Heart right ventricle (tissue), 16 donors: Measurements from ENCODE around the gene SPDEF. TPM values are rescaled to one million over a fixed set of nuclear protein-coding genes. Genes with fewer than 3 reads are reported as not detected.

Source experiments
- ATAC-seq, 8 donors: fragments of 200-7000 bp; cut with Tn5 transposase; one replicate each; pipeline ENCODE4 v1.9.1; 2020; ENCODE audit warnings: mild to moderate bottlenecking in 8 of 8, moderate library complexity in 8 of 8, moderate number of reproducible peaks in 1 of 8
- DNase-seq, 2 donors: peaks; one replicate each; pipeline ENCODE4 v3.0.0-alpha.2; 2020
- H3K27ac ChIP-seq, 10 donors: fragments of 200-600 bp; sonication (generic) in 2 of 10; one replicate each; pipeline versions ENCODE4 v1.5.0 to v1.8.0; 2020 to 2022; ENCODE audit warnings: mild to moderate bottlenecking in 3 of 10
- H3K27me3 ChIP-seq, 7 donors: fragments of 200-600 bp; one replicate each; pipeline ENCODE4 v1.8.0; 2021 to 2022; ENCODE audit warnings: mild to moderate bottlenecking in 2 of 7
- H3K36me3 ChIP-seq, 9 donors: fragments of 200-600 bp; sonication (generic) in 1 of 9; one replicate each; pipeline versions ENCODE4 v1.5.0 to v1.8.0; 2020 to 2022; ENCODE audit warnings: mild to moderate bottlenecking in 2 of 9
- H3K4me1 ChIP-seq, 9 donors: fragments of 200-600 bp; sonication (generic) in 1 of 9; one replicate each; pipeline versions ENCODE4 v1.5.0 to v1.8.0; 2020 to 2022; ENCODE audit warnings: mild to moderate bottlenecking in 4 of 9
- H3K4me3 ChIP-seq, 10 donors: fragments of 200-600 bp; sonication (generic) in 2 of 10; one replicate each; pipeline versions ENCODE4 v1.5.0 to v1.8.0; 2020 to 2022; ENCODE audit warnings: mild to moderate bottlenecking in 7 of 10, moderate library complexity in 2 of 10
- H3K9me3 ChIP-seq, 11 donors: fragments of 200-600 bp in 10 of 11; sonication (generic) in 2 of 11; one replicate each; pipeline versions ENCODE4 v1.5.0 to v1.8.0; 2013 to 2022; ENCODE audit warnings: mild to moderate bottlenecking in 2 of 11, control low read depth in 1 of 11, moderate library complexity in 1 of 11
- WGBS, 2 donors: extraction: QIAGEN DNeasy Blood & Tissue Kit; methylation state at CpG; one replicate each; pipeline ENCODE4 v1.1.7; 2013; ENCODE audit warnings: inconsistent platforms in 1 of 2; 5-methylcytosine and 5-hydroxymethylcytosine counted together
- intact Hi-C, 10 donors: fragments of 100-400 bp; cut with DNase I; formaldehyde crosslinking; loops; one replicate each; pipeline versions ENCODE4 v1.11.1 to v1.14.2; 2022
- polyA plus RNA-seq, 2 donors: library from polyadenylated mRNA; stranded (reverse); fragments of 200-250 nt; gene quantifications; one replicate each; pipeline ENCODE4 v1.2.3, GENCODE V29; 2013
- total RNA-seq, 10 donors: library from RNA; stranded (reverse); fragmentation: NEBNext Ultra II Directional in 3 of 10; extraction: Animal tissue kit (Norgen Biotek cat#: 25700) in 3 of 10; gene quantifications; one replicate each; pipeline versions ENCODE4 v1.2.1 to v1.2.4, GENCODE V29; 2021 to 2023
- TF ChIP-seq, protein P1 (sequence below), 9 donors: fragments of 200-600 bp; sonication (generic) in 2 of 9; IDR thresholded peaks; one replicate each; pipeline versions ENCODE4 v1.5.0 to v1.8.0; 2021 to 2022; ENCODE audit warnings: antibody characterized with exemption in 9 of 9, mild to moderate bottlenecking in 5 of 9, moderate library complexity in 1 of 9
- donor health status: Arrhythmogenic right ventricular cardiomyopathy.
- donor health status: ischemic (EF 13 %, LVEDD 7.1; RV severe dilation, severe dysfunction).
- donor health status: healthy with polysubstance abuse.
- donor health status: DM: no; HTN: yes; CAD: no.
- donor health status: DM: no; HTN: no; CAD: no.
- donor health status: ischemic (EF 25% LVEDD 6.9; RV normal size, moderate dysfunction).
- donor health status: ischemic (EF 25% LVEDD 5.7; RV mildly dilated, moderate dysfunction).
- donor health status: healthy.
- donor health status: DM: yes; HTN: yes; CAD: no.
- donor health status: Ischemic cardiomyopathy.
- donor health status: ischemic (EF 35%, LVEDD 5.7; RV mildly dilated, moderate dysfunction).
- donor health status: nonischemic (EF 11% LVEDD 7.7; RV severe dilation, severe dysfunction).
- donor health status: DM: yes; HTN: yes; CAD: no.
- donor health status: PGD.
- donor health status: ischemic (EF 29% LVEDD 5.4; RV normal size, mild dysfunction).
- donor health status: nonischemic (EF 23%, LVEDD 6.1; RV moderate dilation, normal function).

The SPDEF gene
- total and polyA plus RNA-seq, 12 donors = 0.15 to 0.60 (median 0.22) TPM; not detected in 2

DNA sequence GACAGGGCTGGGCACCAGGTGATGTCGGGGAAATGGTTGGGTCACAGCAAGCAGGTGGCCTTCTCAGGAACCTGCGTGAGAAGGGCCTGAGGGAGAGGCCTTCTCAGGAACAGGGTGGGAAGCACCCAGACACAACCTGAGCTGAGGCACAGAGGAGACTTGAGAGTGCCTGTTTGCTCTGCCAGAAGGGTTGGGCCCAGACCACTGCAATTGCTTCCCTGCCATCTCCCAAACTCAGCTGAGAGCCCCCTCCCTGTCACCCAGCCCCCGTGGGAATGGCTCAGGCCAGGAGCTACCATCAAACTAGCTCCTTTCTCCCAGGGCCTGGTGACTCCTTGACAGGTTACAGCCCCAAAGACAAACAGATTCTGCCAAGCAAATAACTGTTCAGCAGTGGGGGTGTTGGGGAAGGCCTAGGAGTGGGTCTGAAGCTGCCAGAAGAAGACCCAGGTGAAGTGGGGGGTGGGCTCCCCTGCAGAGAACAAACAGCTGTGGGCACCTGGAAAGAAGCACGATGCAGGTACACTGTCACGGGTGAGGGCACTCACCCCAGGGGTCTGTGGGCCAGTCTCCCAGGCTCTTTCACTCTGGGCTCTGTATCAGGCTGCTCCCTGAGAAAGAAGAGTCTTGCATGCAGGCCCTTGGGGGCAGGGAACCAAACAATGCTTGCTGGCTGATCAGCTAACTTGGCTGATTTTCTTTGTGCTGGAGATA, 30.4 kb upstream of the SPDEF start:
- TF ChIP-seq, protein P1, sequence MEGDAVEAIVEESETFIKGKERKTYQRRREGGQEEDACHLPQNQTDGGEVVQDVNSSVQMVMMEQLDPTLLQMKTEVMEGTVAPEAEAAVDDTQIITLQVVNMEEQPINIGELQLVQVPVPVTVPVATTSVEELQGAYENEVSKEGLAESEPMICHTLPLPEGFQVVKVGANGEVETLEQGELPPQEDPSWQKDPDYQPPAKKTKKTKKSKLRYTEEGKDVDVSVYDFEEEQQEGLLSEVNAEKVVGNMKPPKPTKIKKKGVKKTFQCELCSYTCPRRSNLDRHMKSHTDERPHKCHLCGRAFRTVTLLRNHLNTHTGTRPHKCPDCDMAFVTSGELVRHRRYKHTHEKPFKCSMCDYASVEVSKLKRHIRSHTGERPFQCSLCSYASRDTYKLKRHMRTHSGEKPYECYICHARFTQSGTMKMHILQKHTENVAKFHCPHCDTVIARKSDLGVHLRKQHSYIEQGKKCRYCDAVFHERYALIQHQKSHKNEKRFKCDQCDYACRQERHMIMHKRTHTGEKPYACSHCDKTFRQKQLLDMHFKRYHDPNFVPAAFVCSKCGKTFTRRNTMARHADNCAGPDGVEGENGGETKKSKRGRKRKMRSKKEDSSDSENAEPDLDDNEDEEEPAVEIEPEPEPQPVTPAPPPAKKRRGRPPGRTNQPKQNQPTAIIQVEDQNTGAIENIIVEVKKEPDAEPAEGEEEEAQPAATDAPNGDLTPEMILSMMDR (IDR thresholded peaks at IDR 0.05) = no peak
- ATAC-seq = no peak
- H3K9me3 ChIP-seq = no peaks in the 10 kb centered on the region
- peaks cover 3 to 29% (median 14%) of the 10 kb centered on the region in 9 donors for H3K4me1 ChIP-seq
- 89 to 90% methylated on average over 5 of the region's 5 CpGs for WGBS, 2 donors
- no peak overlapping the region for H3K4me3 ChIP-seq
- H3K27me3 ChIP-seq = no peaks in the 10 kb centered on the region
- H3K27ac ChIP-seq = no peak overlapping the region
- intact Hi-C loops = no loop called here
- H3K36me3 ChIP-seq = peaks cover 0 to 49% (median 0%) of the 10 kb centered on the region in 9 donors
- no peak for DNase-seq

DNA sequence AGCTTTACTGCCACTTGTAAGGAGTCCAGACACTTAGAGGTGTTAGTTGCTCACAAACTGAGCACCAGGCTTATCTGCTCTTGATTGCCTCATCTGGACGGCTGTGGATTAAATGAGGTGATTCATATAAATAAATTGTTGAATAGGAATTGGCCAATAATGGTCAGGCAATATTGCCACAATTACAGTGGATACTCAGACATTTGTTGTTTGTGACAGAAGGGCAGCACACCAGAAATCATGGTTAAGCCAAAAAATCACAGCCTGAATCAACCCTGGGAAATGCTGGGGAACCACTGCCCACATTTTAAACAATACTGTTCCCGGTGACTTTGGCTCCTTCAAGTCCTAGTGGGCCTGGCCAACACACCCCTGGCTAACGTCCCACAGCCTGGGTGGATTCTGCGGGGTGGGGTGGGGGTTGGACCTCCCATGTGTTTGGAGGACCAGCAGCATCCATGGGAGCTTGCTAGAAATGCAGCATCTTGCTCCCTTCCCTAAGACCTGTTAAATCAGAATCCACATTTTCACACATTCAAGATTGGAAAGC, 29.5 kb upstream of the SPDEF start:
- Histone ChIP-seq H3K36me3 (peaks cover 0 to 49% (median 0%) of the 10 kb centered on the region in 9 donors), H3K4me1 (peaks cover 3 to 23% (median 12%) of the 10 kb centered on the region in 9 donors), H3K27ac (no peak overlapping the region), H3K4me3 (no peak overlapping the region), H3K9me3 (no peaks in the 10 kb centered on the region), H3K27me3 (no peaks in the 10 kb centered on the region)
- intact Hi-C loops = no loop called here
- 22 to 30% methylated on average over 4 of the region's 4 CpGs for WGBS, 2 donors
- DNase-seq (no peak), ATAC-seq (peak in 2 of 8 donors; percentile 24 to 43)
- TF ChIP-seq, protein P1 (IDR thresholded peaks at IDR 0.05) = no peak

DNA sequence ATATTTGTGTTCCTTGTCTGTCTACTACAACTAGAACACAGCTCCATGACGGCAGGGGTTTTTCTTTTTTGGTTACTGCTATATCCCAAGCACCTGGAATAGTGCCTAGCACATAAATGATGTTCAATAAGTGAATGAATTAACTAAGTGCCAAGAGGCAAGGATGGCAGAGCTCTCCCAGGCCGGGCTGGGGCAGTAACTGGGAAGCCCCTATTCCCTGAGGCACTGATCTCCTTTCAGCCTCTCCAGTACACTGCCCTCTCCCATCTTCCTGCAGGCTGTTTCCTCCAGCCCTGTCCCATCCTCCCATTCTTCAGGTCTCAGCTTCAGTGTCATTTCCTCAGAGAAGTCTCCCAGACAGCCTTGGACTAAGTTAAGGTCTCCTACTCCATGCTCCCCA, 29.0 kb upstream of the SPDEF start:
- Histone ChIP-seq H3K27me3 (no peaks in the 10 kb centered on the region), H3K4me1 (peaks cover 3 to 23% (median 12%) of the 10 kb centered on the region in 9 donors), H3K9me3 (no peaks in the 10 kb centered on the region), H3K36me3 (peaks cover 0 to 44% (median 0%) of the 10 kb centered on the region in 9 donors), H3K27ac (no peak overlapping the region), H3K4me3 (no peak overlapping the region)
- ATAC-seq (no peak), DNase-seq (no peak)
- 67 to 82% methylated on average over 2 of the region's 2 CpGs for WGBS, 2 donors
- TF ChIP-seq, protein P1 (IDR thresholded peaks at IDR 0.05) = no peak
- intact Hi-C loops = no loop called here

DNA sequence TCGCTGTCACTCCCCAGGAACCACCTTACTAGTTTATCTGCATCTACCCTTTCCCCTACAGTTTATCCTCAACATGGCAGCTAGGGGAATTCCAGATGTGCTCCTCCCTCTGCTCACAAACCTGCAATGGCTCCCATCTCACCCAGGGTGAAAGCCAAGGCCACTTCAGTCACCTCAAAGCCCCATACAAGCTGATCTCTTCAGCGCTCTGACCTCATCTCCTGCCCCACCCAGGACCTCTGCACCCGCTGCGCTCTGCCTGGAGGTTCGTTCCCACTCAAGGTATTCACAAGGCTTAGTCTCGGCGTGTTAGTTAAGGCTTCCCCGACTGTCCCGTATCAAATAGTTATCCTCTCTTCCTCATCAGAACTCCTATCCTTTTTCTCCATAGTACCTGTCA, 28.6 kb upstream of the SPDEF start:
- TF ChIP-seq, protein P1 (IDR thresholded peaks at IDR 0.05) = no peak
- H3K4me1 ChIP-seq = peaks cover 3 to 23% (median 12%) of the 10 kb centered on the region in 9 donors
- H3K27ac ChIP-seq = no peak overlapping the region
- H3K4me3 ChIP-seq = no peak overlapping the region
- peaks cover 0 to 40% (median 0%) of the 10 kb centered on the region in 9 donors for H3K36me3 ChIP-seq
- DNase-seq (no peak), ATAC-seq (no peak)
- 95 to 97% methylated on average over 9 of the region's 9 CpGs for WGBS, 2 donors
- intact Hi-C loops = no loop called here
- no peaks in the 10 kb centered on the region for H3K27me3 ChIP-seq
- no peaks in the 10 kb centered on the region for H3K9me3 ChIP-seq
